HepG2 (cell line): ENCODE data around the gene TRAPPC5. TPM values are rescaled to one million over a fixed set of nuclear protein-coding genes. Genes with fewer than 3 reads are reported as not detected.

ENCODE experiments used
- ATAC-seq: fragments of 200-7000 bp; cut with Tn5 transposase; 3 replicates; pipeline ENCODE4 v1.9.1; 2020; ENCODE audit warnings: mild to moderate bottlenecking, moderate library complexity
- BruUV-seq: library from RNA; stranded (reverse); fragments of 400-500 nt; replicated peaks from 2 replicates; lab custom pipeline; 2021; lab: Mats Ljungman, UMichigan
- CTCF ChIA-PET: fragments of 300-600 bp; formaldehyde crosslinking; extraction: SDS; loops from one replicate; lab custom pipeline; 2021; ENCODE audit warnings: low total read pairs, inconsistent platforms, low intra/inter-chr PET ratio; lab: Yijun Ruan, JAX
- POLR2A ChIA-PET: fragments of 350-600 bp; sonication (Branson Sonifier 250); formaldehyde crosslinking; loops from one replicate; lab custom pipeline; 2020; ENCODE audit warnings: antibody characterized with exemption, inconsistent platforms; lab: Yijun Ruan, JAX
- DNase-seq: peaks from one replicate; pipeline ENCODE4 v3.0.0-alpha.2; 2015; ENCODE audit warnings: low spot score
- FAIRE-seq: peaks from 3 replicates; lab custom pipeline; 2011; peaks lifted over from hg19 to GRCh38; lab: Jason Lieb, UNC
- H2AFZ ChIP-seq: one replicate; pipeline ENCODE4 v1.6.1; 2011; ENCODE audit warnings: low read length, inconsistent platforms
- H3K27ac ChIP-seq: fragments of 300-600 bp; 3 replicates; pipeline ENCODE4 v1.8.0; 2011; ENCODE audit warnings: mixed run types, mild to moderate bottlenecking, mixed read lengths, low read length, inconsistent platforms; ENCODE audit not compliant: insufficient read depth; ENCODE audit errors: extremely low read length
- H3K27me3 ChIP-seq, 2 experiments: fragments of 200-600 bp in 1 of 2; 2 replicates in 1 of 2; 3 replicates in 1 of 2; pipeline versions ENCODE4 v1.6.0 to v1.8.0; 2011; ENCODE audit warnings: low read length in 2 of 2, mild to moderate bottlenecking in 2 of 2, moderate library complexity in 2 of 2, inconsistent platforms in 1 of 2; ENCODE audit not compliant: insufficient read depth in 2 of 2, control insufficient read depth in 1 of 2
- H3K36me3 ChIP-seq, 2 experiments: fragments of 200-600 bp in 1 of 2; replicated peaks in 1 of 2; 2 replicates in 1 of 2; 3 replicates in 1 of 2; pipeline versions ENCODE4 v1.5.1 to v1.8.0; 2011; ENCODE audit warnings: low read length in 2 of 2, inconsistent platforms in 1 of 2; ENCODE audit not compliant: insufficient read depth in 2 of 2, control insufficient read depth in 1 of 2
- H3K4me1 ChIP-seq: 2 replicates; pipeline ENCODE4 v1.5.1; 2012; ENCODE audit warnings: low read length, inconsistent platforms; ENCODE audit not compliant: insufficient read depth
- H3K4me2 ChIP-seq: 2 replicates; pipeline ENCODE4 v1.6.0; 2011; ENCODE audit warnings: low read depth, low read length, inconsistent platforms
- H3K4me3 ChIP-seq, 3 experiments: fragments of 200-600 bp in 1 of 3; sonication (generic), shearing (Covaris generic) in 1 of 3; replicated peaks in 1 of 3; 2 replicates each; pipeline ENCODE4 v1.5.1; 2011 to 2016; ENCODE audit warnings: low read length in 3 of 3, inconsistent platforms in 2 of 3, low read depth in 2 of 3, mild to moderate bottlenecking in 2 of 3, control low read depth in 1 of 3, mixed read lengths in 1 of 3; ENCODE audit not compliant: insufficient read depth in 1 of 3
- H3K79me2 ChIP-seq: one replicate; pipeline ENCODE4 v1.6.1; 2011; ENCODE audit warnings: low read length, inconsistent platforms; ENCODE audit not compliant: insufficient read depth
- H3K9ac ChIP-seq: 2 replicates; pipeline ENCODE4 v1.6.0; 2011; ENCODE audit warnings: mild to moderate bottlenecking, low read depth, low read length, inconsistent platforms; ENCODE audit not compliant: insufficient read depth
- H3K9me3 ChIP-seq: 2 replicates; pipeline ENCODE4 v1.5.1; 2012; ENCODE audit warnings: mild to moderate bottlenecking, low read length
- H4K20me1 ChIP-seq: 2 replicates; pipeline ENCODE4 v1.6.0; 2011; ENCODE audit warnings: inconsistent platforms, mild to moderate bottlenecking, low read length, moderate library complexity; ENCODE audit not compliant: insufficient read depth
- AGO2 ChIP-seq: fragments of 200-400 bp; formaldehyde crosslinking; optimal IDR thresholded peaks from 2 replicates; pipeline ENCODE3; 2017; ENCODE audit warnings: mild to moderate bottlenecking, low read depth, low read length, moderate library complexity
- DPF2 ChIP-seq: sonication (generic); formaldehyde crosslinking; IDR thresholded peaks from 2 replicates; pipeline ENCODE4 v1.4.0; 2020; ENCODE audit warnings: mild to moderate bottlenecking, low read depth, missing genetic modification reagents, borderline replicate concordance
- RBFOX2 ChIP-seq: fragments of 200-400 bp; formaldehyde crosslinking; IDR thresholded peaks from 2 replicates; pipeline ENCODE4 v1.6.1; 2017; ENCODE audit warnings: low read depth, mild to moderate bottlenecking, low read length
- SALL1 ChIP-seq: sonication (generic); formaldehyde crosslinking; IDR thresholded peaks from 2 replicates; pipeline ENCODE4 v1.8.0; 2022; ENCODE audit warnings: mild to moderate bottlenecking, missing genetic modification reagents
- ZFP36 ChIP-seq: fragments of 150-350 bp; IDR thresholded peaks from 2 replicates; pipeline ENCODE4 v1.6.1; 2018; ENCODE audit warnings: borderline replicate concordance, low read length, low read depth; ENCODE audit not compliant: partially characterized antibody
- WGBS: methylation state at CpG from one replicate; pipeline ENCODE4 v1.1.6; 2017; ENCODE audit warnings: low lambda C conversion rate; 5-methylcytosine and 5-hydroxymethylcytosine counted together
- in situ Hi-C: cut with HindIII; loops from 2 replicates; pipeline ENCODE4 v1.10.0; 2017; ENCODE audit warnings: low pct_unique_long_range_greater_than_20kb; ENCODE audit not compliant: extremely low pct_ligation_motif_present
- intact Hi-C: fragments of 100-400 bp; cut with micrococcal nuclease; formaldehyde crosslinking; loops from one replicate; pipeline ENCODE4 v1.10.0; 2022; ENCODE audit not compliant: unreplicated experiment
- polyA plus RNA-seq, 8 experiments: library from polyadenylated mRNA; depleted of rRNA in 3 of 8; stranded (reverse) in 7 of 8; unstranded in 1 of 8; fragments of >200 nt; fragmentation: Illumina TruSeq in 4 of 8; extraction: Trizol in 4 of 8; gene quantifications; 2 replicates each; pipeline versions ENCODE4 v1.2.1 to v1.2.3, GENCODE V29; 2011 to 2016; ENCODE audit warnings: low read depth in 4 of 8, missing spikeins in 1 of 8, mixed read lengths in 1 of 8; ENCODE audit not compliant: insufficient read depth in 1 of 8
- total RNA-seq, 5 experiments: library from RNA; depleted of rRNA; stranded (reverse); fragments of >200 nt; fragmentation: Illumina TruSeq; extraction: Trizol; gene quantifications; 2 replicates each; pipeline ENCODE4 v1.2.3, GENCODE V29; 2016; ENCODE audit warnings: low read depth in 1 of 5
- TF ChIP-seq, protein P1 (sequence below): sonication (generic); formaldehyde crosslinking; IDR thresholded peaks from 2 replicates; pipeline ENCODE4 v1.4.0; 2020; ENCODE audit warnings: missing genetic modification reagents
- TF ChIP-seq, protein P2 (sequence below): sonication (generic); formaldehyde crosslinking; conservative IDR thresholded peaks from 2 replicates; pipeline ENCODE4 v1.4.0; 2020; ENCODE audit warnings: mild to moderate bottlenecking, missing genetic modification reagents, moderate library complexity

The TRAPPC5 gene
- total and polyA plus RNA-seq, 2 of the 13 experiments (the other 11 are each of a cell fraction or from before 2014, with no cell fraction given): 38.5 to 78.7 TPM

DNA sequence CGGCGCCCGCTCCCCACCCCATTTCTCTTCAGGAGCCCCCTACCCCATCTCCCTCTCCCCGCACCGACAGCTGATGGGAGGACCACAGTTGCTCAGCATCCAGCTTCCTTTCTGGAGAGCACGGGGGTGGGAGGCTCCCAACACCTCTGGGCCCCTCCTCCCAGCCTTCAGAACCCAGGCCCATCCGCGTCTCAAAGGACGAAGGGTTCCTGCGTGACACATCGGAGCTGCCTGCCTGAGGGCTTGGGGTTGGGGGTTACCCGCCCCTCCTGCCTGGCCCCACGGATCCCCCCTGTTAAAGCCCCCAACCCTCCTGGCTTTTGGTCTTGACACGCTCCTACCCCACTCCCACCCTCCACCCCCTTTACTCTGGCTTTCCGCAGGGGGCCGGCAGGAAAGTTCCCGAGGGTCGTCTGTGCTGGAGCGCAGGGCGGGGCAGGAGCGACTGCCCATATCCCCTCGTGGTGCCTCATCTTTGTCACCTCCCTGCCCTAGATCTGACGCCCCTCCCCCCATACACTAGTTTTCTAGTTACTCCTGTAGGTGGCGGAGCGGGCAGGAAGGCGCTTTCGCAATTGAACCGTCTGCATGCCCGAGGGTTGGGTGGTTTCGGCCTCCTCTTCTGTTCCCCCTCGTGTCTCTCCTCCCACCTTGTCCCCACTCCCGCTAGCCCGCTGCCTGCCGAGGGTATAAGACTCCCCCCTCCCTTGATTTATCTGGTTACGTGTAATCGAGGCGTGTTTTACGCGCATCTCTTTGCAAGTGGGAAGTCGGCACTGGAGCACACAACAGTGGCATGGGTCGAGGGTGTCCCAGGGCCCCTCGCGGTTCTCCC, 924 bp downstream of the TRAPPC5 start (continued):
- TF ChIP-seq, protein P1, sequence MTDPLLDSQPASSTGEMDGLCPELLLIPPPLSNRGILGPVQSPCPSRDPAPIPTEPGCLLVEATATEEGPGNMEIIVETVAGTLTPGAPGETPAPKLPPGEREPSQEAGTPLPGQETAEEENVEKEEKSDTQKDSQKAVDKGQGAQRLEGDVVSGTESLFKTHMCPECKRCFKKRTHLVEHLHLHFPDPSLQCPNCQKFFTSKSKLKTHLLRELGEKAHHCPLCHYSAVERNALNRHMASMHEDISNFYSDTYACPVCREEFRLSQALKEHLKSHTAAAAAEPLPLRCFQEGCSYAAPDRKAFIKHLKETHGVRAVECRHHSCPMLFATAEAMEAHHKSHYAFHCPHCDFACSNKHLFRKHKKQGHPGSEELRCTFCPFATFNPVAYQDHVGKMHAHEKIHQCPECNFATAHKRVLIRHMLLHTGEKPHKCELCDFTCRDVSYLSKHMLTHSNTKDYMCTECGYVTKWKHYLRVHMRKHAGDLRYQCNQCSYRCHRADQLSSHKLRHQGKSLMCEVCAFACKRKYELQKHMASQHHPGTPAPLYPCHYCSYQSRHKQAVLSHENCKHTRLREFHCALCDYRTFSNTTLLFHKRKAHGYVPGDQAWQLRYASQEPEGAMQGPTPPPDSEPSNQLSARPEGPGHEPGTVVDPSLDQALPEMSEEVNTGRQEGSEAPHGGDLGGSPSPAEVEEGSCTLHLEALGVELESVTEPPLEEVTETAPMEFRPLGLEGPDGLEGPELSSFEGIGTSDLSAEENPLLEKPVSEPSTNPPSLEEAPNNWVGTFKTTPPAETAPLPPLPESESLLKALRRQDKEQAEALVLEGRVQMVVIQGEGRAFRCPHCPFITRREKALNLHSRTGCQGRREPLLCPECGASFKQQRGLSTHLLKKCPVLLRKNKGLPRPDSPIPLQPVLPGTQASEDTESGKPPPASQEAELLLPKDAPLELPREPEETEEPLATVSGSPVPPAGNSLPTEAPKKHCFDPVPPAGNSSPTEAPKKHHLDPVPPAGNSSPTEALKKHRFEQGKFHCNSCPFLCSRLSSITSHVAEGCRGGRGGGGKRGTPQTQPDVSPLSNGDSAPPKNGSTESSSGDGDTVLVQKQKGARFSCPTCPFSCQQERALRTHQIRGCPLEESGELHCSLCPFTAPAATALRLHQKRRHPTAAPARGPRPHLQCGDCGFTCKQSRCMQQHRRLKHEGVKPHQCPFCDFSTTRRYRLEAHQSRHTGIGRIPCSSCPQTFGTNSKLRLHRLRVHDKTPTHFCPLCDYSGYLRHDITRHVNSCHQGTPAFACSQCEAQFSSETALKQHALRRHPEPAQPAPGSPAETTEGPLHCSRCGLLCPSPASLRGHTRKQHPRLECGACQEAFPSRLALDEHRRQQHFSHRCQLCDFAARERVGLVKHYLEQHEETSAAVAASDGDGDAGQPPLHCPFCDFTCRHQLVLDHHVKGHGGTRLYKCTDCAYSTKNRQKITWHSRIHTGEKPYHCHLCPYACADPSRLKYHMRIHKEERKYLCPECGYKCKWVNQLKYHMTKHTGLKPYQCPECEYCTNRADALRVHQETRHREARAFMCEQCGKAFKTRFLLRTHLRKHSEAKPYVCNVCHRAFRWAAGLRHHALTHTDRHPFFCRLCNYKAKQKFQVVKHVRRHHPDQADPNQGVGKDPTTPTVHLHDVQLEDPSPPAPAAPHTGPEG: no peak
- 0 out of 2 replicates have a peak, but pooled peaks have one; percentile 11 for TF ChIP-seq SALL1 (CRISPR knock-in tag)

DNA sequence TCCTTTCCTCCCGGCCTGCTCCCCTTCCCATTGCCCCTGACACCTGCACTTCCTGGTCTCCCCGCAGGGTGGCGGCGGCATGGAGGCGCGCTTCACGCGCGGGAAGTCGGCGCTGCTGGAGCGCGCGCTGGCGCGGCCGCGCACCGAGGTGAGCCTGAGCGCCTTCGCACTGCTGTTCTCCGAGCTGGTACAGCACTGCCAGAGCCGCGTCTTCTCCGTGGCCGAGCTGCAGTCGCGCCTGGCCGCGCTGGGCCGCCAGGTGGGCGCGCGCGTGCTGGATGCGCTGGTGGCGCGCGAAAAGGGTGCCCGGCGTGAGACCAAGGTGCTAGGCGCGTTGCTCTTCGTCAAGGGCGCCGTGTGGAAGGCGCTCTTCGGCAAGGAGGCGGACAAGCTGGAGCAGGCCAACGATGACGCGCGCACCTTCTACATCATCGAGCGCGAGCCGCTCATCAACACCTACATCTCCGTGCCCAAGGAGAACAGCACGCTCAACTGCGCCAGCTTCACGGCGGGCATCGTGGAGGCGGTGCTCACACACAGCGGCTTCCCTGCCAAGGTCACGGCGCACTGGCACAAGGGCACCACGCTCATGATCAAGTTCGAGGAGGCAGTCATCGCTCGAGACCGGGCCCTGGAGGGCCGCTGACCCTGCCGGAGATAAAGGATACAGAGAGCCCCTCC, 1.7 kb downstream of the TRAPPC5 start:
- intact Hi-C loops (no loop called here), in situ Hi-C loops (loop anchor here (5.0 to 10.0 kb wide), 2 partner anchors 112 to 120 kb away; no protein-coding TSS in a partner anchor)
- Histone ChIP-seq H3K4me1 (peaks cover 36% of the 10 kb centered on the region), H3K27ac (no peak overlapping the region), H3K36me3 (0 out of 5 replicates have a peak, but pooled peaks cover 0 to 2% of the 10 kb centered on the region in 2 experiments), H3K9ac (0 out of 2 replicates have a peak overlapping the region, but pooled peaks have one; percentile 88), H3K9me3 (no peaks in the 10 kb centered on the region), H3K79me2 (peaks cover 5% of the 10 kb centered on the region), H2AFZ (no peak overlapping the region), H4K20me1 (no peaks in the 10 kb centered on the region), H3K4me3 (peak overlapping the region in 1 of 3 experiments; percentile 97; a peak in 1 of 6 replicates), H3K27me3 (peaks cover 1 to 11% of the 10 kb centered on the region in 2 experiments; a peak in 3 of 5 replicates), H3K4me2 (peak overlapping the region; percentile 80)
- BruUV-seq: TSS peak; percentile 73
- POLR2A ChIA-PET: no interaction called here
- no peak for ATAC-seq
- DNase-seq: no peak
- FAIRE-seq: no peak
- WGBS: 99% methylated on average over 67 of the region's 74 CpGs
- no peak for TF ChIP-seq ZFP36
- TF ChIP-seq RBFOX2: peak; percentile 49; the same call in 1 of the 2 replicates
- peak; percentile 33 for TF ChIP-seq AGO2
- TF ChIP-seq, protein P2, sequence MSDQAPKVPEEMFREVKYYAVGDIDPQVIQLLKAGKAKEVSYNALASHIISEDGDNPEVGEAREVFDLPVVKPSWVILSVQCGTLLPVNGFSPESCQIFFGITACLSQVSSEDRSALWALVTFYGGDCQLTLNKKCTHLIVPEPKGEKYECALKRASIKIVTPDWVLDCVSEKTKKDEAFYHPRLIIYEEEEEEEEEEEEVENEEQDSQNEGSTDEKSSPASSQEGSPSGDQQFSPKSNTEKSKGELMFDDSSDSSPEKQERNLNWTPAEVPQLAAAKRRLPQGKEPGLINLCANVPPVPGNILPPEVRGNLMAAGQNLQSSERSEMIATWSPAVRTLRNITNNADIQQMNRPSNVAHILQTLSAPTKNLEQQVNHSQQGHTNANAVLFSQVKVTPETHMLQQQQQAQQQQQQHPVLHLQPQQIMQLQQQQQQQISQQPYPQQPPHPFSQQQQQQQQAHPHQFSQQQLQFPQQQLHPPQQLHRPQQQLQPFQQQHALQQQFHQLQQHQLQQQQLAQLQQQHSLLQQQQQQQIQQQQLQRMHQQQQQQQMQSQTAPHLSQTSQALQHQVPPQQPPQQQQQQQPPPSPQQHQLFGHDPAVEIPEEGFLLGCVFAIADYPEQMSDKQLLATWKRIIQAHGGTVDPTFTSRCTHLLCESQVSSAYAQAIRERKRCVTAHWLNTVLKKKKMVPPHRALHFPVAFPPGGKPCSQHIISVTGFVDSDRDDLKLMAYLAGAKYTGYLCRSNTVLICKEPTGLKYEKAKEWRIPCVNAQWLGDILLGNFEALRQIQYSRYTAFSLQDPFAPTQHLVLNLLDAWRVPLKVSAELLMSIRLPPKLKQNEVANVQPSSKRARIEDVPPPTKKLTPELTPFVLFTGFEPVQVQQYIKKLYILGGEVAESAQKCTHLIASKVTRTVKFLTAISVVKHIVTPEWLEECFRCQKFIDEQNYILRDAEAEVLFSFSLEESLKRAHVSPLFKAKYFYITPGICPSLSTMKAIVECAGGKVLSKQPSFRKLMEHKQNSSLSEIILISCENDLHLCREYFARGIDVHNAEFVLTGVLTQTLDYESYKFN (CRISPR knock-in tag): no peak
- TF ChIP-seq DPF2 (CRISPR knock-in tag): no peak
- CTCF ChIA-PET: interaction anchor here (2.8 kb wide), 1 partner anchor 114 kb away, joined by 13 read pairs; no protein-coding TSS in a partner anchor
